Measurements from ENCODE around the gene TMPO.

GRCh38 chr12:98582093-98582492 is 66.7 kb downstream of the TMPO start:
- TF ChIP-seq POLR2AphosphoS5 (IDR thresholded peaks at IDR 0.05; ENCODE audit: low read depth, low read length) (no peak), TAF1 (IDR thresholded peaks at IDR 0.05; ENCODE audit: low read depth, low read length) (no peak), POLR2A (IDR thresholded peaks at IDR 0.05; ENCODE audit: low read depth, low read length) (no peak)

Data from GM12891 (cell line).